K562 treated with DMSO at 1 percent for 4 hours (cell line): ENCODE measurements around the gene RFC4. TPM values are rescaled to one million over a fixed set of nuclear protein-coding genes. Genes with fewer than 3 reads are reported as not detected.

Source experiments
- total RNA-seq: library from RNA; unstranded; fragments of 300-600 nt; gene quantifications from 2 replicates; pipeline ENCODE4 v1.2.3, GENCODE V29; 2022; ENCODE audit not compliant: insufficient read depth

RFC4 gene, protein sequence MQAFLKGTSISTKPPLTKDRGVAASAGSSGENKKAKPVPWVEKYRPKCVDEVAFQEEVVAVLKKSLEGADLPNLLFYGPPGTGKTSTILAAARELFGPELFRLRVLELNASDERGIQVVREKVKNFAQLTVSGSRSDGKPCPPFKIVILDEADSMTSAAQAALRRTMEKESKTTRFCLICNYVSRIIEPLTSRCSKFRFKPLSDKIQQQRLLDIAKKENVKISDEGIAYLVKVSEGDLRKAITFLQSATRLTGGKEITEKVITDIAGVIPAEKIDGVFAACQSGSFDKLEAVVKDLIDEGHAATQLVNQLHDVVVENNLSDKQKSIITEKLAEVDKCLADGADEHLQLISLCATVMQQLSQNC
- total RNA-seq: 102 and 121 TPM in 2 replicates

DNA sequence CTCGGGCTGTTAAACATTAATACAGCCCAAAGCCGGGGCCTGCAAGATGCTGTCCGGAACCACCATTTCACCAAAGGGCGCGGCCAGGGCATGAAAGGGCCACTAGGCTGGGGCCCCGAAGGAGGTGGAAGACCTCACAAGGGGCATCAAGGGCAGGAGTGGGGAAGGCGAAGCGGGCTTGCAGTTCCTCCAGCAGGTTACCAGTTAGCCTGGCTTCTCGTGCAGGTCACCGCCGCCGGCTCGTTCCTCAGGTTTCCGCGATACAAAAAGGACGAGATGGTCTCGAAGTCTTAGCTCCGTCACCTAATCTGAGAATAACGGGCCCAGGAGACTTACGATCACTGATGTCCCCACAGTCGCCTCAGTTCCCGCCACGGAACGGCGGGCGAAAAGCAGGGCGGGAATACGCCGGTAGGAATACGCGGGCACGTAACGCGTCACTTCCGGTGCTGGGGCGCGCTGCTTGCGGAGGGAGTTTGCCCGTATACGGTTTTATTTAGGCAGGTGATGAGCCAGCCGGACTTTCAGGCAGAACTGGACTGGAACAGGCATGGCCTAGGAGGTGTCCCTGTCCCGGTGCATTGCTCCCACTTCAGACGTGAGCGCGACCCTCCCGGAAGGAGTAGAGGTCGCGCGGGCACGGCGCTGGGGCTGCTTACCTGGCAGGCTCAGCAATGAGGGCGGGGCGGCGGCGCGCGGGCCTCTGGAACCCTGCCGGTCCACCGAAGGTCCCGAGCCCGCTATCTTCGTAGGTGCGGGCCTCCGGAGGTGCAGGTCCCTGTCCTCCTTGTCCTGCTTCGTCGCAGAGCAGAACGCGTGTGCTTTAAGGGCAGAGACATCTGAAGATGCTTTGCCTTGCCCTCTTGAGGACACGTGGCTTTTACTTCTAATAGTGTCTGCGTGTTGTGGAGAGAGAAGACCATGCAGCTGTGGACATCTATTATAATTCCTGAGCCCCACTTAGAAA is at the start of gene RFC4:
RFC4 (minus strand) TSS at position 394 of the 967 bp plus-strand sequence. CDS start 1,769 bp downstream, outside the sequence.

DNA sequence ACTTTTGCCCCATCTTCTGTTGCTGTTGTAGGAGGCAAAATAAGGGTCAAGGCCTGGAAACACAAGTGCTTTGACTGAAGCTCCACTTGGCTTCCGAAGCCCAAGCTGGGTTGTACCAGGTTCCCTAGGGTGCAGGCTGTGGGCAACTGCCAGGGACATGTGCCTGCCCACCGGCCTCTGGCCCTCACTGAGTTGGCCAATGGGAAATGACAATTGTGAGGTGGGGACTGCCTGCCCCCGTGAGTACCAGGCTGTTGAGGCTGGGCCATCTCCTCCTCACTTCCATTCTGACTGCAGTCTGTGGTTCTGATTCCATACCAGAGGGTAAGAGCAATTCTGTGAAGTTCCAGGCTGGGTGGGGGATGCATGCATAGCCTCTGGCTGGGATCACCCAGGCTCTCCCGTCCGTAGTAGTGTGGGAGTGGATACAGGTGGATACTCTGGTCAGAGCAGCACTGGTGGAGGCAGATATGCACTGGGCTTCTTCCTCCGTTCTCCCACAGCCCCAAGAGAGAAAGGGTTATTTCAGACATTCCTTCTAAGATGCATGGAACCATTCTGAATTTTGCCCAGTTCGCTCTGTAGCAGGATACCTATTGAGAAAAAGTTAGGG is 36.2 kb upstream of the RFC4 start, which contains the start of gene ADIPOQ:
ADIPOQ (plus strand) TSS at position 285 of the 613 bp plus-strand sequence. CDS start 10,349 bp downstream, outside the sequence.

DNA sequence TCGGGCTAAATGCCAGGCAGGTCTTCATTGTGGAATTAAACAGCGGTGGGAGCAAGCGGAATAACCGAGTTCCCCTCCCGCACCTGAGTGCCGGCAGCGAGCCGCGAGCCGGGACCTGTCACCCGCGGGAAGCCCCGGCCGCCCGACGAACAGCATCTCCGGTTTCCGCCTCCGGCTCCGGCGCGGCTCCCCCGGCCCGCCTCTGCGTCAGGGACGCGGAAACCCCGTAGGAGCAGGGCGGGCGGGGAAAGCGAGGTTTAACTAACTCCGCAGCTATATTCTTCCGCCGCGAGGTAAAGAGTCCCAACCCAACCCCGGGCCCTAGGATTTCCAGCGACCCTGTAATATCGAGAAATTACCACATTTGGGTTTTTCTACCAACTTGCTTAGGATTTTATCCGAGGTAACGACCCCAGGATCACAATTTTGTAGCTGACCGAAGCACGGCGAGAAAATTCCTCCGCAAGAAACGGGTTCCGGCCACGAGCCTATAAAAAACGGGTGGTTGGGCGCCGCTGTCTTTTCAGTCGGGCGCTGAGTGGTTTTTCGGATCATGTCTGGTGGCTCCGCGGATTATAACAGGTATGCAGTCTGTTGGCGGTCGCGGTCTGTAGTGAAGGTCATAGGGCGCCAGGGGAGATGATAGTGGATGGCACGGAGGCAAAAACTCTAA is 23.1 kb downstream of the RFC4 start, which contains the start of gene EIF4A2:
EIF4A2 (plus strand) TSS at position 520 of the 673 bp plus-strand sequence; CDS start at position 554, 34 bp downstream.

Other genes with a start within 250 kb of the RFC4 start
- gene TBCCD1, start 239.1 kb downstream of the RFC4 start, total RNA-seq: 6.0 and 11.2 TPM in 2 replicates
- 70.7 and 71.2 TPM in 2 replicates for gene DNAJB11, start 235.8 kb downstream of the RFC4 start, total RNA-seq
- not detected in 2 replicates for gene AHSG, start 193.4 kb downstream of the RFC4 start, total RNA-seq
- gene FETUB, start 166.1 kb downstream of the RFC4 start, total RNA-seq: not detected in 2 replicates
- not detected in 2 replicates for gene HRG, start 140.5 kb downstream of the RFC4 start, total RNA-seq
- not detected in 2 replicates for gene KNG1, start 89.1 kb downstream of the RFC4 start, total RNA-seq
- gene EIF4A2, start 22.9 kb downstream of the RFC4 start, total RNA-seq: 120 and 173 TPM in 2 replicates
- not detected in 2 replicates for gene ADIPOQ, start 36.2 kb upstream of the RFC4 start, total RNA-seq
- 50.3 and 65.1 TPM in 2 replicates for gene ST6GAL1, start 124.0 kb upstream of the RFC4 start, total RNA-seq